Endothelial cell of umbilical vein (primary cell): ENCODE results near the gene DIP2C.

Source experiments
- CTCF ChIP-seq, 2 donors: IDR thresholded peaks; 1 replicate in 1 of 2; 2 replicates in 1 of 2; pipeline ENCODE4 v1.5.1; 2011; ENCODE audit warnings: low read length in 2 of 2, mild to moderate bottlenecking in 2 of 2, moderate library complexity in 2 of 2, control low read depth in 1 of 2, inconsistent platforms in 1 of 2, low read depth in 1 of 2; ENCODE audit not compliant: insufficient read depth in 1 of 2; ENCODE audit errors: extremely low read depth in 1 of 2
- EZH2 ChIP-seq: IDR thresholded peaks from 2 replicates; pipeline ENCODE4 v1.6.1; 2012; ENCODE audit warnings: borderline replicate concordance, low read depth, mild to moderate bottlenecking, moderate library complexity, low read length, inconsistent platforms; ENCODE audit not compliant: severe bottlenecking
- POLR2AphosphoS5 ChIP-seq: IDR thresholded peaks from 2 replicates; pipeline ENCODE4 v1.6.1; 2012; ENCODE audit warnings: low read depth, mild to moderate bottlenecking, control low read depth, low read length, moderate library complexity; ENCODE audit not compliant: insufficient read depth

- TF ChIP-seq CTCF (IDR thresholded peaks at IDR 0.05; ENCODE audit: extremely low read depth in 1 of 2, insufficient read depth in 1 of 2, low read depth in 1 of 2, low read length in 2 of 2) (no peak), EZH2 (no peak), POLR2AphosphoS5 (no peak)
These were observed 88.4 kb downstream of the DIP2C start for GRCh38 chr10:600876-601659.
